CD14-positive monocyte (primary cell): ENCODE measurements around the gene GALNT15. TPM values are rescaled to one million over a fixed set of nuclear protein-coding genes. Genes with fewer than 3 reads are reported as not detected.

ENCODE experiments used
- DNase-seq, 3 donors: peaks; one replicate each; pipeline ENCODE4 v3.0.0-alpha.2; 2011 to 2022
- H2AFZ ChIP-seq: 2 replicates; pipeline ENCODE4 v1.6.0; 2012; ENCODE audit warnings: mild to moderate bottlenecking, low read depth, low read length, inconsistent platforms; ENCODE audit not compliant: insufficient read depth, poor library complexity, severe bottlenecking
- H3K27ac ChIP-seq, 2 donors: 1 replicate in 1 of 2; 2 replicates in 1 of 2; pipeline ENCODE4 v1.5.1; 2012 to 2013; ENCODE audit warnings: low read length in 2 of 2, control low read depth in 1 of 2, inconsistent platforms in 1 of 2, low read depth in 1 of 2, mild to moderate bottlenecking in 1 of 2
- H3K27me3 ChIP-seq, 2 donors: one replicate each; pipeline versions ENCODE4 v1.6.0 to v1.6.1; 2011 to 2013; ENCODE audit warnings: low read length in 2 of 2; ENCODE audit not compliant: control insufficient read depth in 2 of 2, insufficient read depth in 2 of 2
- H3K36me3 ChIP-seq, 2 donors: replicated peaks in 1 of 2; 1 replicate in 1 of 2; 2 replicates in 1 of 2; pipeline versions ENCODE4 v1.5.1 to v1.6.1; 2012 to 2013; ENCODE audit warnings: low read length in 2 of 2, control low read depth in 1 of 2, inconsistent platforms in 1 of 2, mild to moderate bottlenecking in 1 of 2; ENCODE audit not compliant: insufficient read depth in 2 of 2, control insufficient read depth in 1 of 2
- H3K4me1 ChIP-seq, 2 donors: 1 replicate in 1 of 2; 2 replicates in 1 of 2; pipeline versions ENCODE4 v1.5.1 to v1.6.1; 2012 to 2013; ENCODE audit warnings: low read length in 2 of 2, control low read depth in 1 of 2, inconsistent platforms in 1 of 2, mild to moderate bottlenecking in 1 of 2, moderate library complexity in 1 of 2; ENCODE audit not compliant: insufficient read depth in 2 of 2, control insufficient read depth in 1 of 2
- H3K4me2 ChIP-seq: replicated peaks from 2 replicates; pipeline ENCODE3; 2012; ENCODE audit warnings: low read length, moderate library complexity, mild to moderate bottlenecking; ENCODE audit not compliant: poor library complexity, severe bottlenecking; ENCODE audit errors: extremely low read depth
- H3K4me3 ChIP-seq, 3 experiments: fragments of 200-600 bp in 1 of 3; sonication (generic) in 1 of 3; replicated peaks in 1 of 3; 1 replicate in 2 of 3; 2 replicates in 1 of 3; pipeline ENCODE4 v1.5.1; 2011 to 2013; ENCODE audit warnings: low read length in 3 of 3, mild to moderate bottlenecking in 3 of 3, control low read depth in 2 of 3, low read depth in 2 of 3, inconsistent platforms in 1 of 3, moderate library complexity in 1 of 3
- H3K79me2 ChIP-seq: 2 replicates; pipeline ENCODE4 v1.6.0; 2012; ENCODE audit warnings: mild to moderate bottlenecking, control low read depth, inconsistent platforms, low read length, moderate library complexity; ENCODE audit not compliant: insufficient read depth
- H3K9ac ChIP-seq: 2 replicates; pipeline ENCODE4 v1.6.0; 2017; ENCODE audit warnings: low read length, mild to moderate bottlenecking; ENCODE audit not compliant: insufficient read depth, poor library complexity, severe bottlenecking
- H3K9me3 ChIP-seq, 2 donors: replicated peaks in 1 of 2; 1 replicate in 1 of 2; 2 replicates in 1 of 2; pipeline versions ENCODE4 v1.5.1 to v1.6.1; 2012 to 2013; ENCODE audit warnings: low read length in 2 of 2, control low read depth in 1 of 2; ENCODE audit not compliant: control insufficient read depth in 1 of 2, insufficient read depth in 1 of 2
- H4K20me1 ChIP-seq: 2 replicates; pipeline ENCODE4 v1.6.0; 2012; ENCODE audit warnings: mild to moderate bottlenecking, low read length, control low read depth, moderate library complexity; ENCODE audit not compliant: insufficient read depth
- H3K27ac Mint-ChIP-seq, 7 donors: one replicate each; pipeline ENCODE4 v1.8.0; 2020; ENCODE audit warnings: mild to moderate bottlenecking in 7 of 7, mixed read lengths in 7 of 7, moderate library complexity in 6 of 7, inconsistent platforms in 2 of 7
- H3K27me3 Mint-ChIP-seq, 3 donors: one replicate each; pipeline ENCODE4 v1.8.0; 2021 to 2022; ENCODE audit warnings: low read depth in 3 of 3, mild to moderate bottlenecking in 3 of 3, mixed read lengths in 3 of 3, moderate library complexity in 3 of 3, inconsistent platforms in 1 of 3
- H3K36me3 Mint-ChIP-seq, 2 donors: one replicate each; pipeline ENCODE4 v1.8.0; 2020; ENCODE audit warnings: mixed read lengths in 2 of 2, inconsistent platforms in 1 of 2, mild to moderate bottlenecking in 1 of 2
- H3K4me1 Mint-ChIP-seq: one replicate; pipeline ENCODE4 v1.8.0; 2020; ENCODE audit warnings: mild to moderate bottlenecking, mixed read lengths
- H3K4me3 Mint-ChIP-seq, 2 donors: one replicate each; pipeline ENCODE4 v1.8.0; 2020; ENCODE audit warnings: mild to moderate bottlenecking in 2 of 2, mixed read lengths in 2 of 2, moderate library complexity in 1 of 2
- H3K9me3 Mint-ChIP-seq, 7 donors: one replicate each; pipeline ENCODE4 v1.8.0; 2020 to 2022; ENCODE audit warnings: mixed read lengths in 7 of 7, mild to moderate bottlenecking in 6 of 7, moderate library complexity in 6 of 7, inconsistent platforms in 2 of 7
- CTCF ChIP-seq: fragments of 200-600 bp; IDR thresholded peaks from one replicate; pipeline ENCODE4 v1.8.0; 2022; ENCODE audit warnings: antibody characterized with exemption, mild to moderate bottlenecking
- WGBS: methylation state at CpG from one replicate; pipeline ENCODE4 v1.1.5; 2013; ENCODE audit warnings: missing lambda C conversion rate; ENCODE audit not compliant: insufficient coverage; 5-methylcytosine and 5-hydroxymethylcytosine counted together
- intact Hi-C, 2 donors: fragments of 100-400 bp; cut with micrococcal nuclease; formaldehyde crosslinking; loops; one replicate each; pipeline versions ENCODE4 v1.15.0 to v1.15.1; 2023
- polyA plus RNA-seq, 3 donors: library from polyadenylated mRNA; depleted of rRNA in 1 of 3; unstranded in 2 of 3; stranded (reverse) in 1 of 3; fragments of 300-500 nt in 2 of 3; fragments of >200 nt in 1 of 3; fragmentation: Illumina TruSeq in 2 of 3; gene quantifications; 1 replicate in 2 of 3; 2 replicates in 1 of 3; pipeline ENCODE4 v1.2.3, GENCODE V29; 2012 to 2021

Gene GALNT15
- polyA plus RNA-seq, 3 donors, result not detected

GRCh38 chr3:16264174-16264707 lies 89.8 kb downstream of the GALNT15 start:
- H3K27ac Mint-ChIP-seq, result peak overlapping the region in 6 of 7 donors; percentile 98 to 99 (median 98)
- under 1% methylated on average over 14 of the region's 21 CpGs for WGBS
- Histone ChIP-seq H3K9me3 (no peaks in the 10 kb centered on the region), H4K20me1 (no peaks in the 10 kb centered on the region), H3K79me2 (peaks cover 73% of the 10 kb centered on the region), H3K9ac (peak overlapping the region; percentile 84), H3K4me1 (peaks cover 24 to 38% of the 10 kb centered on the region in 2 donors), H3K4me3 (peak overlapping the region; percentile 59 to 93 (median 91)), H3K36me3 (peaks cover 13 to 27% of the 10 kb centered on the region in 2 donors), H2AFZ (peak overlapping the region; percentile 97), H3K4me2 (peak overlapping the region; percentile 93), H3K27ac (peak overlapping the region; percentile 96), H3K27me3 (no peaks in the 10 kb centered on the region)
- intact Hi-C loops, result loop anchor here (10.0 kb wide), 2 partner anchors 659 to 1481 kb away; partner anchors contain the start of genes BTD (in 1 of the 2), HACL1 (in 1 of the 2) and TBC1D5 (in 1 of the 2)
- H3K4me3 Mint-ChIP-seq, result peak overlapping the region; percentile 95 to 98
- H3K4me1 Mint-ChIP-seq, result peaks cover 21% of the 10 kb centered on the region
- peaks cover 0 to 2% (median 0%) of the 10 kb centered on the region in 3 donors for H3K27me3 Mint-ChIP-seq
- no peak for TF ChIP-seq CTCF
- no peaks in the 10 kb centered on the region for H3K9me3 Mint-ChIP-seq
- peak in 1 of 3 donors; percentile 68 for DNase-seq
- peaks cover 11 to 18% of the 10 kb centered on the region in 2 donors for H3K36me3 Mint-ChIP-seq

- peaks cover 20% of the 10 kb centered on the region for H3K4me1 Mint-ChIP-seq
Observed at GRCh38 chr3:16264708-16265454, 90.4 kb downstream of the GALNT15 start, which contains the start of the genes DPH3 and OXNAD1. DPH3 (minus strand) TSS chr3:16264943; CDS start chr3:16264876, 67 bp downstream. OXNAD1 (plus strand) TSS chr3:16265212; CDS start chr3:16270953, 5,741 bp downstream.

More at GRCh38 chr3:16264708-16265454, 90.4 kb downstream of the GALNT15 start, which contains the start of the genes DPH3 and OXNAD1:
- under 1% methylated on average over 61 of the region's 61 CpGs for WGBS
- intact Hi-C loops, result loop anchor here (5.0 to 10.0 kb wide), 3 partner anchors 287 to 1480 kb away; partner anchors contain the start of genes BTD (in 1 of the 2), HACL1 (in 1 of the 2) and TBC1D5 (in 1 of the 2)
- Histone ChIP-seq H3K27me3 (no peaks in the 10 kb centered on the region), H3K9ac (peak within 1 kb of the TSS; percentile 84), H3K27ac (peak within 1 kb of the TSS; percentile 96), H4K20me1 (no peaks in the 10 kb centered on the region), H3K9me3 (no peaks in the 10 kb centered on the region), H3K4me2 (peak within 1 kb of the TSS; percentile 93), H3K79me2 (peaks cover 73% of the 10 kb centered on the region), H3K36me3 (peaks cover 13 to 22% of the 10 kb centered on the region in 2 donors), H3K4me3 (peak within 1 kb of the TSS; percentile 59 to 93 (median 91)), H3K4me1 (peaks cover 24 to 38% of the 10 kb centered on the region in 2 donors), H2AFZ (peak within 1 kb of the TSS; percentile 97)
- H3K4me3 Mint-ChIP-seq, result peak within 1 kb of the TSS; percentile 95 to 98
- peaks cover 0 to 2% (median 0%) of the 10 kb centered on the region in 3 donors for H3K27me3 Mint-ChIP-seq
- no peak for TF ChIP-seq CTCF
- H3K36me3 Mint-ChIP-seq, result peaks cover 10 to 19% of the 10 kb centered on the region in 2 donors
- no peaks in the 10 kb centered on the region for H3K9me3 Mint-ChIP-seq
- peak within 1 kb of the TSS in 6 of 7 donors; percentile 98 to 99 (median 98) for H3K27ac Mint-ChIP-seq
- peak; percentile 100 for DNase-seq
